IPS-15b (cell line): ENCODE results near the gene SYT13.

Experiments used
- H3K27me3 ChIP-seq: one replicate; pipeline ENCODE4 v1.6.1; 2013; ENCODE audit warnings: low read length; ENCODE audit not compliant: control insufficient read depth, insufficient read depth
- H3K36me3 ChIP-seq: one replicate; pipeline ENCODE4 v1.6.1; 2013; ENCODE audit warnings: low read length; ENCODE audit not compliant: control insufficient read depth, insufficient read depth
- H3K4me1 ChIP-seq: one replicate; pipeline ENCODE4 v1.6.1; 2013; ENCODE audit warnings: mild to moderate bottlenecking, low read length; ENCODE audit not compliant: control insufficient read depth, insufficient read depth
- H3K4me3 ChIP-seq: one replicate; pipeline ENCODE4 v1.5.1; 2013; ENCODE audit warnings: low read depth, low read length
- H3K9ac ChIP-seq: one replicate; pipeline ENCODE4 v1.6.1; 2013; ENCODE audit warnings: low read depth, mild to moderate bottlenecking, low read length
- H3K9me3 ChIP-seq: one replicate; pipeline ENCODE4 v1.6.1; 2013; ENCODE audit warnings: mild to moderate bottlenecking, low read length; ENCODE audit not compliant: control insufficient read depth, insufficient read depth

SYT13 gene, protein sequence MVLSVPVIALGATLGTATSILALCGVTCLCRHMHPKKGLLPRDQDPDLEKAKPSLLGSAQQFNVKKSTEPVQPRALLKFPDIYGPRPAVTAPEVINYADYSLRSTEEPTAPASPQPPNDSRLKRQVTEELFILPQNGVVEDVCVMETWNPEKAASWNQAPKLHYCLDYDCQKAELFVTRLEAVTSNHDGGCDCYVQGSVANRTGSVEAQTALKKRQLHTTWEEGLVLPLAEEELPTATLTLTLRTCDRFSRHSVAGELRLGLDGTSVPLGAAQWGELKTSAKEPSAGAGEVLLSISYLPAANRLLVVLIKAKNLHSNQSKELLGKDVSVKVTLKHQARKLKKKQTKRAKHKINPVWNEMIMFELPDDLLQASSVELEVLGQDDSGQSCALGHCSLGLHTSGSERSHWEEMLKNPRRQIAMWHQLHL

DNA sequence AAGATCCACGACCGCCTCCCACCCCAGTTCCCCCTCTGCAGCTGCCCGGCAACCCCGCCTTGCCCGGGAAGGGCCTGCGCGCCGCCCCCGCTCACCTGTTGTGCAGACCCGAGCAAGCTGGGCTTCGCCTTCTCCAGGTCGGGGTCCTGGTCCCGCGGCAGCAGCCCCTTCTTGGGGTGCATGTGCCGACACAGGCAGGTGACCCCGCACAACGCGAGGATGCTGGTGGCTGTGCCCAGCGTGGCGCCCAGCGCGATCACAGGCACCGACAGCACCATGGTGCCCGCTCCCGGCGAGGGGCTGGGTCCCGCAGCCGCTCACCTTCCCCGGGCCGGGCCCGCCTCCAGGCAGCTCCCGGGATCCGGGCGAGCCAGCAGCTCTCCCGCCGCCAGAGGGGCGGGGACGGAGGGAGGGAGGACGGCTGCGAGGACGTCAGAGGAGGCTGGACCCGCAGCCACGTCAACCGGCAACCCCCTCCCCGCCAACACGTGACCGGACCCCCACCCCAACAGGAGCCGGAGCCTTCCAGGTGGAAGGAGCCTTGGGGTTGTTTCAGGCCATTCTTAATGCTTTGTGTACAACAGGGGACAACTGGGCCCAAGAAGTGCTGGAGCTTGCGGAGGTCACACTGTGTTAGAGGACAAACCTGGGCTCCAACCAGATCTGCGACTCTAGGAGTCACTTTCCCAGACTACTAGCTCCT, at the start of gene SYT13:
Gene SYT13 (minus strand): TSS at position 412 of the 703 bp plus-strand sequence. CDS start 134 bp downstream, at position 278.
- Histone ChIP-seq H3K4me3 (peak within 1 kb of the TSS; percentile 68), H3K36me3 (no peaks in the 10 kb centered on the region), H3K9ac (peak within 1 kb of the TSS; percentile 70), H3K4me1 (no peaks in the 10 kb centered on the region), H3K27me3 (peaks cover 24% of the 10 kb centered on the region), H3K9me3 (no peaks in the 10 kb centered on the region)

- H3K4me3 ChIP-seq, result no peak overlapping the region
- no peak overlapping the region for H3K9ac ChIP-seq
- no peaks in the 10 kb centered on the region for H3K27me3 ChIP-seq
- H3K9me3 ChIP-seq, result no peaks in the 10 kb centered on the region
- no peaks in the 10 kb centered on the region for H3K36me3 ChIP-seq
- no peaks in the 10 kb centered on the region for H3K4me1 ChIP-seq
Observed at GRCh38 chr11:45335434-45335833, 49.3 kb upstream of the SYT13 start.

GRCh38 chr11:45334836-45335235, 48.7 kb upstream of the SYT13 start:
- H3K36me3 ChIP-seq, result no peaks in the 10 kb centered on the region
- H3K4me1 ChIP-seq, result no peaks in the 10 kb centered on the region
- no peak overlapping the region for H3K4me3 ChIP-seq
- no peak overlapping the region for H3K9ac ChIP-seq
- H3K27me3 ChIP-seq, result no peaks in the 10 kb centered on the region
- no peaks in the 10 kb centered on the region for H3K9me3 ChIP-seq

GRCh38 chr11:45334410-45334809, 48.3 kb upstream of the SYT13 start:
- Histone ChIP-seq H3K4me3 (no peak overlapping the region), H3K4me1 (no peaks in the 10 kb centered on the region), H3K27me3 (no peaks in the 10 kb centered on the region), H3K9ac (no peak overlapping the region), H3K9me3 (no peaks in the 10 kb centered on the region), H3K36me3 (no peaks in the 10 kb centered on the region)

DNA sequence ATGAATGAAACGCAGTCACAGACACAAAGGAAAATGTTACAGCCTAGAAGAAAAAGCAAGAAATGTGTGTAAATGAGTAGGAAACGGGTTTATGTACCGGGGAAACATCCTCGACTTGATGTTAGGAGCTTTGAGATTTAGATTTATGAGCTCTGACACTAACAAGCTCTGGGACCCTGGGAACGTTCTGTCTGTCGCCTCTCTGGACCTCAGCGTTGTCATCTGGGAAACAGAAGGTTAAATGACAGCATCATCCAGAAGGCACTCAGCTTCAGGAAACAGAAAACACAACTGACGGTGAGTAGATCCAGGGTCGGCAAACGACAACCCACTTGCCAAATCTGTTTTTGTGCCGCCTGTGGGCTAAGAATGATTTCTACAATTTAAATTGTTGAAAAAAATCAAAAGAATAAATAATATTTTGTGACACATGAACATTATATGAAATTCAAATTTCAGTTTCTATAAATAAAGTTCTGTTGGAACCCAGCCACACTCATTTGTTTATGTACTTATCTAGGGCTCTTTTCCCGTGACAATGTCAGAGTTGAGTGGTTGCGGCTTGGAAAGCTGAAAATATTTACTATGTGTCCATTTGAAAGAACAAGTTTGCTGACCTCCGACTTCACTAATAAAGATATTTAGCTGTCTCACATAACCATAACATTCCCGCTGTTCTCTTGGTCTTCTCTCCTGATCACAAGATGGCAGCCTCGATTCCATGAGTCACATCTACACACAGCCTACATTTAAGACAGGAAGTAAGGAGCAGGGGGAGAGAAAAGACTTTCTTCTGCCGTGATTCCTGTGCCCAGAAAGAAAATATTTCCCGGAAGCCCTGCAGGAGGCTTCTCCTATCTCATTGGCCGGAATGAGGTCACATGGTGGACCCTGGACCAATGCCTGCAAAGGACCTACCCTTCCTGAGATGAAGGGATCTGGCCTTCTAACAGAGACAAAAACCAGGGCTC, 47.1 kb upstream of the SYT13 start:
- Histone ChIP-seq H3K36me3 (no peaks in the 10 kb centered on the region), H3K9ac (no peak overlapping the region), H3K4me1 (no peaks in the 10 kb centered on the region), H3K9me3 (no peaks in the 10 kb centered on the region), H3K27me3 (no peaks in the 10 kb centered on the region), H3K4me3 (no peak overlapping the region)

- H3K9me3 ChIP-seq, result no peaks in the 10 kb centered on the region
- H3K9ac ChIP-seq, result no peak overlapping the region
- no peak overlapping the region for H3K4me3 ChIP-seq
- H3K27me3 ChIP-seq, result no peaks in the 10 kb centered on the region
- no peaks in the 10 kb centered on the region for H3K36me3 ChIP-seq
- H3K4me1 ChIP-seq, result no peaks in the 10 kb centered on the region
Observed at GRCh38 chr11:45332276-45332934, 46.3 kb upstream of the SYT13 start.

- H3K36me3 ChIP-seq, result no peaks in the 10 kb centered on the region
- no peaks in the 10 kb centered on the region for H3K4me1 ChIP-seq
- H3K27me3 ChIP-seq, result no peaks in the 10 kb centered on the region
- no peak overlapping the region for H3K9ac ChIP-seq
- no peak overlapping the region for H3K4me3 ChIP-seq
- no peaks in the 10 kb centered on the region for H3K9me3 ChIP-seq
Observed at GRCh38 chr11:45331839-45332238, 45.7 kb upstream of the SYT13 start.

- Histone ChIP-seq H3K9ac (no peak overlapping the region), H3K36me3 (no peaks in the 10 kb centered on the region), H3K27me3 (no peaks in the 10 kb centered on the region), H3K9me3 (no peaks in the 10 kb centered on the region), H3K4me1 (no peaks in the 10 kb centered on the region), H3K4me3 (no peak overlapping the region)
Observed at GRCh38 chr11:45328726-45329125, 42.6 kb upstream of the SYT13 start.

DNA sequence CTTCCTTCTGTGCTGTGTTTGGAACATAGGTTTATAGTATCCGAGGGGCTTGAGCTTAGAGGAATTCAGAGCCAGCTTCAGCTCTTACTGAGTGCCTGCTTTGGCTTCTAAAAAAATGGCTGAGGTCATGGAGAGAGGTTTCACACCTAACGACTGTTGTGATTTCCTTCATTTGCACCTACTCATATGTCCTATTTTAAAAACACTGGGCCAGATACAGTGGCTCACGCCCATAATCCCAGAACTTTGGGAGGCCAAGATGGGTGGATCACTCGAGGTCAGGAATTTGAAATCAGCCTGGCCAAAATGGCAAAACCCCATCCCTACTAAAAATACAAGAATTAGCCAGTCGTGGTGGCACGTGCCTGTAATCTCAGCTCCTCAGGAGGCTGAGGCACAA, 38.3 kb upstream of the SYT13 start:
- Histone ChIP-seq H3K36me3 (no peaks in the 10 kb centered on the region), H3K27me3 (no peaks in the 10 kb centered on the region), H3K4me3 (no peak overlapping the region), H3K9me3 (no peaks in the 10 kb centered on the region), H3K4me1 (no peaks in the 10 kb centered on the region), H3K9ac (no peak overlapping the region)

GRCh38 chr11:45323601-45324249, 37.6 kb upstream of the SYT13 start:
- no peaks in the 10 kb centered on the region for H3K4me1 ChIP-seq

More at GRCh38 chr11:45323601-45324249, 37.6 kb upstream of the SYT13 start:
- Histone ChIP-seq H3K9ac (no peak overlapping the region), H3K4me3 (no peak overlapping the region), H3K36me3 (no peaks in the 10 kb centered on the region), H3K27me3 (no peaks in the 10 kb centered on the region), H3K9me3 (no peaks in the 10 kb centered on the region)
